ENCODE results near the gene DNAI2.

Gene DNAI2

DNA sequence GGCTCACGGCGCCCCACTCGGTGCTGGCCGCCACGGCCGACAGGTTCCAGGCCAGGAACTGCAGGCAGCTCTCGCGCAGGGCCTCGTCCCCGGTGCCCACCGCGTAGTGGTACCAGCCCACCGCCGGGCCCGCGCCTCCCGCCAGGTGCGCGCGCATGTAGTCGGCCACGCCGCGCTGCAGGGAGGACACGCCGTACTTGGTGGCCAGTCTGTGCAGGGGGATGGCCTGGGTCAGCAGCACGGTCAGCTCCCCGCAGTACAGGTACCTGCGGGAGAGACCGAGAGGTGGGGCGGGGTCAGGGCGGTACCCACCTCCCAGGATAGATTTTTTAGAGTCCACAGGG lies 83.4 kb downstream of the DNAI2 start:
- Histone ChIP-seq H3K27ac (no peak overlapping the region), H3K9me3 (ENCODE audit: low read depth, low read length) (no peaks in the 10 kb centered on the region), H3K36me3 (ENCODE audit: insufficient read depth, low read length) (no peaks in the 10 kb centered on the region), H3K4me3 (no peak overlapping the region), H3K9ac (ENCODE audit: insufficient read length) (no peak overlapping the region)
- DNase-seq (ENCODE audit: low read depth, low spot score), result no peak
- no peak for TF ChIP-seq FOXP2 (optimal IDR thresholded peaks at IDR 0.05; ENCODE audit: control extremely low read depth, extremely low read length, insufficient read depth)
- no peak for TF ChIP-seq POLR2AphosphoS5 (IDR thresholded peaks at IDR 0.05; ENCODE audit: borderline replicate concordance, low read depth, low read length)
- no peak for TF ChIP-seq EZH2 (IDR thresholded peaks at IDR 0.05)

DNA sequence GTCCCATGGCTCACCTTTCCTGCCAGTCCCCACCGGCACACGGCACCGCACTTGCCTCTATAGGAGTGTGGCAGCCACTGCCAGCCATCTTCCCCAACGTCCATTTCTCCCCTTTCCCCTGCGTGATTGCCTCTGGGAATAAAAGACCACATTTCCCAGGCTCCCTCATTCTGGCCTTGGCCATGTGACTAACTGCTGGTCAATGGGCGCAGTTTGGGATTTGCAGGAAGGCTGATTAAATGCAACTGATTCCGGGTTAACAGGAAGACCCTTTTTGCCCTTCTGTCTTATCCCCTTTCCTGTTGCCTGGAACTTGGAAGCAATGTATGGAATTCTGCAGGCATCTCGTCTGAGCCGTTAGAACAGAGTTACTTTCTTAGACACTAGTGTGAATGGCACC lies 84.7 kb downstream of the DNAI2 start:
- Histone ChIP-seq H3K4me3 (no peak overlapping the region), H3K36me3 (ENCODE audit: insufficient read depth, low read length) (no peaks in the 10 kb centered on the region), H3K9ac (ENCODE audit: insufficient read length) (no peak overlapping the region), H3K9me3 (ENCODE audit: low read depth, low read length) (no peaks in the 10 kb centered on the region), H3K27ac (no peak overlapping the region)
- TF ChIP-seq POLR2AphosphoS5 (IDR thresholded peaks at IDR 0.05; ENCODE audit: borderline replicate concordance, low read depth, low read length) (no peak), FOXP2 (optimal IDR thresholded peaks at IDR 0.05; ENCODE audit: control extremely low read depth, extremely low read length, insufficient read depth) (no peak), EZH2 (IDR thresholded peaks at IDR 0.05) (no peak)
- no peak for DNase-seq (ENCODE audit: low read depth, low spot score)

DNA sequence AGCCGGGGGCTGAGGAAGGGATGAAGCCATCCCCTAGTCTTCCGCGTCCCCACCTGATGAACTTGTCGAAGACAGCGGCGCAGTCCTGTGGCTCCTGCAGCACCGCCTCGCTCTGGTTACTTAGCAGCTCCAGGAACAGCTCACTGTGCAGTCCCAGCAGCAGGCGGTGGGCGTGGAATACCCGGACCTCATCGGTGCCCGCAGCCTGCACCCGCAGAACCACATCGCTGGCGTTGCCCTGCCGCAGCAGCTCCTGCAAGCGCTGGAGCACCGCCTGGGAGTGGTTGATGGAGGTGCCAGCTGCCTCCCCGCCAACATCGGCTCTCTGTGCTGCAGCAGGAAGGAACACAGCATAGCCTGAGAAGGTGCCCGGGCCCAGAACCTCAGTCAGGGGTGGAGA lies 85.9 kb downstream of the DNAI2 start:
- H3K27ac ChIP-seq, result no peak overlapping the region
- DNase-seq (ENCODE audit: low read depth, low spot score), result no peak
- no peak overlapping the region for H3K4me3 ChIP-seq
- no peak overlapping the region for H3K9ac ChIP-seq (ENCODE audit: insufficient read length)
- no peaks in the 10 kb centered on the region for H3K36me3 ChIP-seq (ENCODE audit: insufficient read depth, low read length)
- TF ChIP-seq FOXP2 (optimal IDR thresholded peaks at IDR 0.05; ENCODE audit: control extremely low read depth, extremely low read length, insufficient read depth), result no peak
- TF ChIP-seq EZH2 (IDR thresholded peaks at IDR 0.05), result no peak
- TF ChIP-seq POLR2AphosphoS5 (IDR thresholded peaks at IDR 0.05; ENCODE audit: borderline replicate concordance, low read depth, low read length), result no peak
- H3K9me3 ChIP-seq (ENCODE audit: low read depth, low read length), result no peaks in the 10 kb centered on the region

DNA sequence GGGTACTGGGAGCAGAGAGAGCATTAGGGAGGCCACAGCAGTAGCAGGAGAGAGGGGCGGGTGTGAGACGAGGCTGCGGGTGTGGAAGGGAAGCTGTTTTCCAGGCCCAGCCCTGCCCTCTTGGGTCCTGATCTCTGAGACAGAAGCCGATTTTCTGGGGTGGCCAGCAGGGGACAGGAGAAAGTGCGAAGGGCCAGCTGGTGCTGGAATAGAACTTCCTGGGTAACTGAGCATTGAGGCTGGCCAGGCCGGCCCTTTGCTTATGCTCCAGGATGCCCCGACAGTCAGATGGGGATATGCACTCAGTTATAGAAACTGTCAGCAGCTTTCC lies 86.8 kb downstream of the DNAI2 start:
- H3K36me3 ChIP-seq (ENCODE audit: insufficient read depth, low read length), result no peaks in the 10 kb centered on the region
- no peak overlapping the region for H3K27ac ChIP-seq
- peak overlapping the region; percentile 78 for H3K4me3 ChIP-seq
- no peak for TF ChIP-seq EZH2 (IDR thresholded peaks at IDR 0.05)
- TF ChIP-seq POLR2AphosphoS5 (IDR thresholded peaks at IDR 0.05; ENCODE audit: borderline replicate concordance, low read depth, low read length), result no peak
- no peak for TF ChIP-seq FOXP2 (optimal IDR thresholded peaks at IDR 0.05; ENCODE audit: control extremely low read depth, extremely low read length, insufficient read depth)
- DNase-seq (ENCODE audit: low read depth, low spot score), result no peak
- no peaks in the 10 kb centered on the region for H3K9me3 ChIP-seq (ENCODE audit: low read depth, low read length)
- H3K9ac ChIP-seq (ENCODE audit: insufficient read length), result peak overlapping the region; percentile 6

DNA sequence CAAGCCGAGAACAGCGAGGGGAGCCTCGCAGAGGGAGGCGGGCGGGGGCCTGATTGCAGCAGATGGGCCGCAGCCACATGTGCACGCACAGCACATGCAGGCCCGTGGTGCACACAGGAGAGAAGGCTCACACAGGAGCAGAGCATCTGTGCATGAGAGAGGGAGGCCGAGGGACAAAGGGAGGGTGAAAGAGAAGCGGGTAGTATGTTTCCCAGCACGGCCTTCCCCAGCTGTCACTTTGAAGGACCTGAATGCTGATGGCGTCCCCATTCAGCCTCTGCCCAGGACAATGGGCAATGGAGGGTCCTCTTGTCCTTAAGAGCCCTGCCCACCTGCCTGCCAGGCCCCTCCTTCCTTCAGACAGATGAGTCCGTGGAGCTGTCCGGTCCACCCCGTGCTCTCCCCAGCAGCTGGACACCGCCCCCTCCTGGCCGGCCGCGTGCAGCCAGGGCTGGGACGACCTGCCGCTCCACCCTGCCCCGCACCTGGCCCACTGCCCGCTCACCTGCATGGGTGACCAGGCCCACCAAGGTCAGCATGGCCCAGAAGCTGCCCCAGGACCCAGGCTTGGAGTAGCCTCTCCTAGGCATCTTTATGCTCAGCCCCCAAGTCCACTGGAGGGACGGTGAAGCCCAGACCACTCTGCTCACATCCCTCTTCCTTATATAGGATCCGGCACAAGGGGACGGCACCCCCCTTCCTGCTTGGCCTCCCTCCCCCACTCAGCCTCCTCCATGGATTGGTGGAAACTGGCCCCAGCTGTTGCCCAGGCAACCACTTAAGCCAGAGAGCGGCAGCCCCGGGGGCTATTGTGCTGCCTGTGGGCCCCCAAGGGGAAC lies 87.4 kb downstream of the DNAI2 start, which contains the start of gene BTBD17:
Gene BTBD17 (minus strand): TSS at position 639 of the 839 bp plus-strand sequence. CDS start 49 bp downstream, at position 590.
- TF ChIP-seq POLR2AphosphoS5 (IDR thresholded peaks at IDR 0.05; ENCODE audit: borderline replicate concordance, low read depth, low read length), result peak; percentile 68; the same call in 1 of the 2 replicates
- no peak for TF ChIP-seq EZH2 (IDR thresholded peaks at IDR 0.05)
- Histone ChIP-seq H3K36me3 (ENCODE audit: insufficient read depth, low read length) (no peaks in the 10 kb centered on the region), H3K27ac (peak within 1 kb of the TSS; percentile 82), H3K9me3 (ENCODE audit: low read depth, low read length) (no peaks in the 10 kb centered on the region), H3K9ac (ENCODE audit: insufficient read length) (peak within 1 kb of the TSS; percentile 54), H3K4me3 (peak within 1 kb of the TSS; percentile 78)
- DNase-seq (ENCODE audit: low read depth, low spot score), result peak; percentile 47

DNA sequence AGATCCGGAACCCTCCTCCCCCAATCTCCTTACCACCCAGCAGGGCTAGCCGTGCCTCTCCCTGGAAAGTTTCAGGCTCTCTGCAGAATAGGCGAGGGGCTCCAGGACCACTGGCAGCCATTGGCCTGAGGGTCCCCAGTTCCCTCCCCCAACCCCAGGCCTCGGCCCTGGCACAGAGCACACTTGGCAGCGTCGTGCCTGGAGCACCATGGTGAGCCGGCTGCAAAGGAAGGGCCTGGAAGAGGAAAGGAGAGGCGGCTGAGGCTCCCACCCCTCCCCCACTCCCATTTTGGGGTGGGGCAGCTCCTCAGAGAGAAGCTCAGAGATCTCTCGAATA lies 88.0 kb downstream of the DNAI2 start:
- no peak for DNase-seq (ENCODE audit: low read depth, low spot score)
- no peaks in the 10 kb centered on the region for H3K36me3 ChIP-seq (ENCODE audit: insufficient read depth, low read length)
- H3K27ac ChIP-seq, result peak overlapping the region; percentile 82
- no peak for TF ChIP-seq EZH2 (IDR thresholded peaks at IDR 0.05)
- no peak; the same call in 1 of the 2 replicates for TF ChIP-seq POLR2AphosphoS5 (IDR thresholded peaks at IDR 0.05; ENCODE audit: borderline replicate concordance, low read depth, low read length)
- no peak for TF ChIP-seq FOXP2 (optimal IDR thresholded peaks at IDR 0.05; ENCODE audit: control extremely low read depth, extremely low read length, insufficient read depth)
- peak overlapping the region; percentile 78 for H3K4me3 ChIP-seq
- H3K9me3 ChIP-seq (ENCODE audit: low read depth, low read length), result no peaks in the 10 kb centered on the region
- peak overlapping the region; percentile 54 for H3K9ac ChIP-seq (ENCODE audit: insufficient read length)

DNA sequence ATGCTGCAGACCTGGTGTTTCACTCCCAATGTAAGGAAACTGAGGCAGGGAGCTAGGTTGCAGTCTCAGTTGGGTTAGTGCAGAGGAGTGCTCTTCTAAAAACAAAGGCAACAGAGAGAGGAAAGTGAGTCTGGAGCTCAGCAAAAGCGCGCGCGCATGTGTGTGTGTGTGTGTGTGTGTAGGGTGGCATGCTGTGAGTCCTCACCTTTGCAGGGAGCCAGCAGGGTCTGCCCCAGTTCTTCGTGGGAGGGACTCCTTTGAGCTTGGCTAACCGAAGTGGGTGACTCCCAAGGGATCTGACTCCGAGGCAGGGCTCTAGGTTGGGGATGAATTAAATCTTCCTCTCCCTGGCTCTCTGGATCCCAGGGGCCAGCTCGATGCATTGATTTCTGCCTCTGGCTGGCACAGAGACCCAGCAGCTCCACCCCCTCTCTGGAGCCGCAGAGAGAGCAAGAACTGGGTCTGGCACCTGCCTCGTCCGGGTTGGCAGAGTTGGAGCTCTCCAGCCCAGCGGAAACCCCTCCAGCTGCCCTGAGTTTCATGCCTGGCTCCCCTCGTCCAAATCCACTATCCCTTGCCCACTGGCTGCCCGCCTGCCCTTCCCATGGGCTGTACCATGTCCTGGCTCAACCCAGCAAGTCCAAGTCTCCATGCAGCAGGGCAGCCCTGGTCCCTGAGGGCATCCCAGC lies 88.9 kb downstream of the DNAI2 start:
- Histone ChIP-seq H3K9ac (ENCODE audit: insufficient read length) (no peak overlapping the region), H3K4me3 (peak overlapping the region; percentile 78), H3K27ac (peak overlapping the region; percentile 82), H3K36me3 (ENCODE audit: insufficient read depth, low read length) (no peaks in the 10 kb centered on the region), H3K9me3 (ENCODE audit: low read depth, low read length) (no peaks in the 10 kb centered on the region)
- no peak for TF ChIP-seq FOXP2 (optimal IDR thresholded peaks at IDR 0.05; ENCODE audit: control extremely low read depth, extremely low read length, insufficient read depth)
- TF ChIP-seq POLR2AphosphoS5 (IDR thresholded peaks at IDR 0.05; ENCODE audit: borderline replicate concordance, low read depth, low read length), result no peak; the same call in 1 of the 2 replicates
- DNase-seq (ENCODE audit: low read depth, low spot score), result no peak
